Tibial artery (tissue), 4 donors: ENCODE data around the gene UVRAG.
A peak's percentile ranks its signal among the peaks of the same experiment; 100 is the strongest.

ENCODE experiments used
- DNase-seq, 2 donors: peaks; one replicate each; pipeline ENCODE4 v3.0.0-alpha.2; 2019
- H3K27ac ChIP-seq, 2 donors: fragments of 200-600 bp; sonication (generic) in 1 of 2; 1 replicate in 1 of 2; 2 replicates in 1 of 2; pipeline ENCODE4 v1.5.1; 2018 to 2019; ENCODE audit warnings: mild to moderate bottlenecking in 1 of 2
- H3K27me3 ChIP-seq, 2 donors: fragments of 200-600 bp; sonication (generic) in 1 of 2; one replicate each; pipeline versions ENCODE4 v1.5.1 to v1.6.0; 2016 to 2019
- H3K36me3 ChIP-seq, 3 donors: fragments of 200-600 bp; sonication (generic) in 2 of 3; one replicate each; pipeline ENCODE4 v1.5.1; 2016 to 2019; ENCODE audit warnings: mild to moderate bottlenecking in 2 of 3
- H3K4me1 ChIP-seq, 4 donors: fragments of 200-600 bp; sonication (generic) in 2 of 4; 1 replicate in 3 of 4; 2 replicates in 1 of 4; pipeline ENCODE4 v1.5.1; 2016 to 2019
- H3K4me3 ChIP-seq, 2 donors: fragments of 200-600 bp; sonication (generic) in 1 of 2; 1 replicate in 1 of 2; 2 replicates in 1 of 2; pipeline ENCODE4 v1.5.1; 2018 to 2019; ENCODE audit warnings: mild to moderate bottlenecking in 2 of 2
- H3K9me3 ChIP-seq, 3 donors: fragments of 200-600 bp; sonication (generic) in 1 of 3; one replicate each; pipeline ENCODE4 v1.5.1; 2016 to 2019
- intact Hi-C: fragments of 100-400 bp; cut with DNase I; formaldehyde crosslinking; loops from one replicate; pipeline ENCODE4 v1.15.0; 2023; ENCODE audit warnings: low total_unique reads
- TF ChIP-seq, protein P1 (sequence below), 2 experiments: fragments of 200-600 bp in 1 of 2; fragments of 450-650 bp in 1 of 2; IDR thresholded peaks; one replicate each; pipeline ENCODE4 v1.5.1; 2017 to 2019; ENCODE audit warnings: antibody characterized with exemption in 2 of 2, mild to moderate bottlenecking in 1 of 2, moderate library complexity in 1 of 2

Gene UVRAG

DNA sequence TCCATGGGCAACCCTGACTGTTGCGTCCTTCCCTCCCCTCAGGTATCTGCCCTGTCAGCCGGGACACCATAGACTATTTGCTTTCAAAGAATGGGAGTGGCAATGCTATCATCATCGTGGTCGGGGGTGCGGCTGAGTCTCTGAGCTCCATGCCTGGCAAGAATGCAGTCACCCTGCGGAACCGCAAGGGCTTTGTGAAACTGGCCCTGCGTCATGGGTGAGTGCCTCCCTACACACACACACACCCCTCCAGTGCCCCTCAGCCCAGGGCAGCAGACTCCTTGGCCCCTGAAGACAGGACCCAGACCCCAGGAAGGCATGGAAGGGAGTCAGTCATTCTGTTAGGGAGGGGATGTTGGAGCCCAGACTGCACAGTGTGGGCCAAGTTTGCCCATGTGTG is 17.9 kb upstream of the UVRAG start:
- H3K36me3 ChIP-seq = no peaks in the 10 kb centered on the region
- H3K9me3 ChIP-seq = no peaks in the 10 kb centered on the region
- no peak overlapping the region for H3K4me3 ChIP-seq
- no peaks in the 10 kb centered on the region for H3K27me3 ChIP-seq
- H3K27ac ChIP-seq = no peak overlapping the region
- TF ChIP-seq, protein P1, sequence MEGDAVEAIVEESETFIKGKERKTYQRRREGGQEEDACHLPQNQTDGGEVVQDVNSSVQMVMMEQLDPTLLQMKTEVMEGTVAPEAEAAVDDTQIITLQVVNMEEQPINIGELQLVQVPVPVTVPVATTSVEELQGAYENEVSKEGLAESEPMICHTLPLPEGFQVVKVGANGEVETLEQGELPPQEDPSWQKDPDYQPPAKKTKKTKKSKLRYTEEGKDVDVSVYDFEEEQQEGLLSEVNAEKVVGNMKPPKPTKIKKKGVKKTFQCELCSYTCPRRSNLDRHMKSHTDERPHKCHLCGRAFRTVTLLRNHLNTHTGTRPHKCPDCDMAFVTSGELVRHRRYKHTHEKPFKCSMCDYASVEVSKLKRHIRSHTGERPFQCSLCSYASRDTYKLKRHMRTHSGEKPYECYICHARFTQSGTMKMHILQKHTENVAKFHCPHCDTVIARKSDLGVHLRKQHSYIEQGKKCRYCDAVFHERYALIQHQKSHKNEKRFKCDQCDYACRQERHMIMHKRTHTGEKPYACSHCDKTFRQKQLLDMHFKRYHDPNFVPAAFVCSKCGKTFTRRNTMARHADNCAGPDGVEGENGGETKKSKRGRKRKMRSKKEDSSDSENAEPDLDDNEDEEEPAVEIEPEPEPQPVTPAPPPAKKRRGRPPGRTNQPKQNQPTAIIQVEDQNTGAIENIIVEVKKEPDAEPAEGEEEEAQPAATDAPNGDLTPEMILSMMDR (IDR thresholded peaks at IDR 0.05) = no peak
- peaks cover 0 to 6% (median 0%) of the 10 kb centered on the region in 4 donors for H3K4me1 ChIP-seq
- intact Hi-C loops = no loop called here
- no peak for DNase-seq

DNA sequence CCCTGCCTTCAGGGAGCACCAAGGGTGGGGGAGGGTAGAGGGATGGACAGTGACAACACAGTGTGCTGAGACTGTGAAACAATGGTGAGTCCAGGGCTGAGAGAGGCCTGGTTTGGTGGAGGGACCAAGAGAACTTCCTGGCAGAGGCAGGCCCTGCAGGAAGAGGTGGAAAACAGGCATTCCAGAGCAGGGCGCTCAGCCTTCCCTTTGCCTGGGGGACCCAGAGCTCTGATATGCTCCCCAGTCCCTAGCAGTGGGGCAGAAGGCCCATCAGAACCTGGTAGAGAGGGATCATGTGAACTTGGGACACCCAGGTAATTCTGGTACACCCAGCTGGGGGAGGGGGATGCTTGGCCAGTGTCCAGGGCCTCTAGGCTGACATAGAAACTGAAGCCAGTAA is 17.2 kb upstream of the UVRAG start:
- Histone ChIP-seq H3K4me3 (no peak overlapping the region), H3K9me3 (no peaks in the 10 kb centered on the region), H3K36me3 (no peaks in the 10 kb centered on the region), H3K27me3 (no peaks in the 10 kb centered on the region), H3K4me1 (peaks cover 0 to 11% (median 0%) of the 10 kb centered on the region in 4 donors), H3K27ac (no peak overlapping the region)
- DNase-seq = no peak
- TF ChIP-seq, protein P1 (IDR thresholded peaks at IDR 0.05) = no peak
- intact Hi-C loops = no loop called here

DNA sequence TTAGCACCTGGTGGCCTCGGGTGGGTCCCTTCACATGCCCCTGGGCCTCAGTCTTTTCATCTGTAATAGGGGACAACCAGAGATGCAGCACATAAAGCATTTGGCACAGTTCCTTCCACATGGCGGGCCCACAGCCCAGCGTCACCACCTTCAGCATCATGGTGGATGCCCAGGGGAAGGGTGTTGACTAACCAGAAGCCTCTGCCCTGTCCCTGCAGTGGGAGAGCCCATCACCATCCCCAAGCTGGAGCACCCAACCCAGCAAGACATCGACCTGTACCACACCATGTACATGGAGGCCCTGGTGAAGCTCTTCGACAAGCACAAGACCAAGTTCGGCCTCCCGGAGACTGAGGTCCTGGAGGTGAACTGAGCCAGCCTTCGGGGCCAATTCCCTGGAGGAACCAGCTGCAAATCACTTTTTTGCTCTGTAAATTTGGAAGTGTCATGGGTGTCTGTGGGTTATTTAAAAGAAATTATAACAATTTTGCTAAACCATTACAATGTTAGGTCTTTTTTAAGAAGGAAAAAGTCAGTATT is 14.8 kb upstream of the UVRAG start:
- H3K36me3 ChIP-seq = no peaks in the 10 kb centered on the region
- no peaks in the 10 kb centered on the region for H3K9me3 ChIP-seq
- intact Hi-C loops = no loop called here
- no peak overlapping the region for H3K4me3 ChIP-seq
- peaks cover 0 to 14% (median 0%) of the 10 kb centered on the region in 4 donors for H3K4me1 ChIP-seq
- no peaks in the 10 kb centered on the region for H3K27me3 ChIP-seq
- no peak for DNase-seq
- TF ChIP-seq, protein P1 (IDR thresholded peaks at IDR 0.05) = no peak
- H3K27ac ChIP-seq = no peak overlapping the region

DNA sequence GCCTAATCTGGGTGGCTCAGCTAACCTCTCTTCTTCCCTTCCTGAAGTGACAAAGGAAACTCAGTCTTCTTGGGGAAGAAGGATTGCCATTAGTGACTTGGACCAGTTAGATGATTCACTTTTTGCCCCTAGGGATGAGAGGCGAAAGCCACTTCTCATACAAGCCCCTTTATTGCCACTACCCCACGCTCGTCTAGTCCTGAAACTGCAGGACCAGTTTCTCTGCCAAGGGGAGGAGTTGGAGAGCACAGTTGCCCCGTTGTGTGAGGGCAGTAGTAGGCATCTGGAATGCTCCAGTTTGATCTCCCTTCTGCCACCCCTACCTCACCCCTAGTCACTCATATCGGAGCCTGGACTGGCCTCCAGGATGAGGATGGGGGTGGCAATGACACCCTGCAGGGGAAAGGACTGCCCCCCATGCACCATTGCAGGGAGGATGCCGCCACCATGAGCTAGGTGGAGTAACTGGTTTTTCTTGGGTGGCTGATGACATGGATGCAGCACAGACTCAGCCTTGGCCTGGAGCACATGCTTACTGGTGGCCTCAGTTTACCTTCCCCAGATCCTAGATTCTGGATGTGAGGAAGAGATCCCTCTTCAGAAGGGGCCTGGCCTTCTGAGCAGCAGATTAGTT is 14.2 kb upstream of the UVRAG start:
- Histone ChIP-seq H3K27me3 (no peaks in the 10 kb centered on the region), H3K9me3 (no peaks in the 10 kb centered on the region), H3K36me3 (no peaks in the 10 kb centered on the region), H3K27ac (no peak overlapping the region), H3K4me1 (peaks cover 0 to 14% (median 0%) of the 10 kb centered on the region in 4 donors), H3K4me3 (no peak overlapping the region)
- TF ChIP-seq, protein P1 (IDR thresholded peaks at IDR 0.05) = no peak
- DNase-seq = no peak
- intact Hi-C loops = no loop called here

DNA sequence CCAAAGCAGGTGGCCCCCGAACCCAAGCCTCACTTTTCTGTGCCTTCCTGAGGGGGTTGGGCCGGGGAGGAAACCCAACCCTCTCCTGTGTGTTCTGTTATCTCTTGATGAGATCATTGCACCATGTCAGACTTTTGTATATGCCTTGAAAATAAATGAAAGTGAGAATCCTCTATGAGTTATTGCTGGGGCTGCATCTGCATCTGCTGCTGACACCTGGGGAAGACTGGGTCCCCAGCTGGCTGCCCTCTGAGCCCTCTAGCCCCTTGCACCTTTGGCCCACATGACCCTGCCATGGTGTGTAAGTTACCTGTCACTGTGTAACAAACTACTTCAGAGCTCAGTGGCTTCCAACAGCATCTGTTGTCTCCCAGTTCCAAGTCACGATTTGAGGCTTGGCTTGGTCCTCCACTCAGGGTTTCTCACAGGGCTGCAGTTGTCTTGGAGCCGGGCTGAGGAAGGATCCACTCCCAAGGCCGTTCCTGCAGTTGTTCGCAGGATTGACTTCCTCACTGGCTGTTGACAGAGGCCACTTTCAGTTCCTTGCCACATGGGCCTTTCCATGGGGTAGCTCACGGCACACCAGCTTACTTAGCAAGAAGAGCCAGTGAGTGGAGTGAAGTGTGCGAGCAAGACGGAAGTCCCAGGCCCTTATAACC is 13.5 kb upstream of the UVRAG start:
- Histone ChIP-seq H3K36me3 (no peaks in the 10 kb centered on the region), H3K4me1 (peaks cover 0 to 14% (median 0%) of the 10 kb centered on the region in 4 donors), H3K27ac (no peak overlapping the region), H3K4me3 (no peak overlapping the region), H3K9me3 (no peaks in the 10 kb centered on the region), H3K27me3 (no peaks in the 10 kb centered on the region)
- TF ChIP-seq, protein P1 (IDR thresholded peaks at IDR 0.05) = no peak
- intact Hi-C loops = loop anchor here (2.0 kb wide), 1 partner anchor 65 kb away; no protein-coding TSS in a partner anchor
- DNase-seq = peak in 1 of 2 donors; percentile 44
